ENCODE data around the gene HHIPL1.

HHIPL1 gene

DNA sequence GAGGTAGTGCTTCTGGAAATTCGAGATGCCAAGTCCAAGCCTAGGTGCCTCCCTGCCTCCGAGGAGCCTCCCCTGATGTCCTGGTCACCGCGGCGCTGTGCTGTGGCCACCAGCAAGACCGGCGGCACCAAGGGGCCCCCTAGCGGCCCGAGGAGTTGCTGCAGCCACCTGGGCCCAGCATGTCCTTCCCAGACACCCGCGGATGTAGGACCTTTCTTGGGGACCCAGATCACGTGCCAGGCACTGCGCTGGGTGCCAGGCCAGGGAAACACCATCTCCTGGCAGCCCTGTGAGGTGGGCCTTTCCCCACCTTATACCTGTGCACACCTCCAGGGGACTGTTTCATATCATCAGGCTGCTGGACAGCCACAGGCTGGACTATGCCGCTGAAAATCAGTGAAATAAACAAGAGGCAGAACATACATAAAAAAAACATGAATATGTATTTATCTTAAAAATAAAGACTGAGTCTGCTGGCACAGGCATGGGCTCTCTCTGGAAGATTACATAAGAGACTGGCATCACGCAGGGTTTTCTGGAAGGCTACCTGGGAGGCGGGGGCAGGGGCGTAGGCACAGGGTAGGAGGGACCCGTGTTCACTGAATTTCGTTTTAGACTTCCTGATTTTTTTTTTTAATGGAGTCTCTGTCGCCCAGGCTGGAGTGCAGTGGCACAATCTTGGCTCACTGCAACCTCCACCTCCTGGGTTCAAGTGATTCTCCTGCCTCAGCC is 15.9 kb upstream of the HHIPL1 start:
- H3K4me3 ChIP-seq (ENCODE audit: low read depth, low read length), result no peak overlapping the region
- TF ChIP-seq, protein P1, sequence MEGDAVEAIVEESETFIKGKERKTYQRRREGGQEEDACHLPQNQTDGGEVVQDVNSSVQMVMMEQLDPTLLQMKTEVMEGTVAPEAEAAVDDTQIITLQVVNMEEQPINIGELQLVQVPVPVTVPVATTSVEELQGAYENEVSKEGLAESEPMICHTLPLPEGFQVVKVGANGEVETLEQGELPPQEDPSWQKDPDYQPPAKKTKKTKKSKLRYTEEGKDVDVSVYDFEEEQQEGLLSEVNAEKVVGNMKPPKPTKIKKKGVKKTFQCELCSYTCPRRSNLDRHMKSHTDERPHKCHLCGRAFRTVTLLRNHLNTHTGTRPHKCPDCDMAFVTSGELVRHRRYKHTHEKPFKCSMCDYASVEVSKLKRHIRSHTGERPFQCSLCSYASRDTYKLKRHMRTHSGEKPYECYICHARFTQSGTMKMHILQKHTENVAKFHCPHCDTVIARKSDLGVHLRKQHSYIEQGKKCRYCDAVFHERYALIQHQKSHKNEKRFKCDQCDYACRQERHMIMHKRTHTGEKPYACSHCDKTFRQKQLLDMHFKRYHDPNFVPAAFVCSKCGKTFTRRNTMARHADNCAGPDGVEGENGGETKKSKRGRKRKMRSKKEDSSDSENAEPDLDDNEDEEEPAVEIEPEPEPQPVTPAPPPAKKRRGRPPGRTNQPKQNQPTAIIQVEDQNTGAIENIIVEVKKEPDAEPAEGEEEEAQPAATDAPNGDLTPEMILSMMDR (IDR thresholded peaks at IDR 0.05; ENCODE audit: low read depth, low read length), result peak; percentile 99

DNA sequence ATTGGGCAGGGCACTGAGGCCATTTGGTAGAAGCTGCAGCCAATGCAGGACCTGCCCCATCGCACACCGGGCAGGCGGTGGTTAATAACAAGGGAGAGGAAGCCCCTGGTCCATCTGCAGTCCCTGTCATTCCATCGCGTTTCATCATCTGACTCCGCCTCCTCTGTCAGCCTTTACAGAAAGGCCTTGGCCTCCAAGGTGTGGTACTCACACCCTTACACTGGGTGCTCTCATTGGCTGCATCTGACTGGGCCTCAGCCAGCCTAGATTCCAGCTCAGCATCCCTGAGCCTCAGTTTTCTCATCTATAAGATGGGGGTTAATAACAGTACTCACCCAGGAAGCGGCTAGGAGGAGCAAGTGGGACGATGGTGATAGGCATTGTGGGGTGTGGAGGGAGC is 14.7 kb upstream of the HHIPL1 start:
- TF ChIP-seq, protein P1 (IDR thresholded peaks at IDR 0.05; ENCODE audit: low read depth, low read length), result no peak
- no peak overlapping the region for H3K4me3 ChIP-seq (ENCODE audit: low read depth, low read length)

DNA sequence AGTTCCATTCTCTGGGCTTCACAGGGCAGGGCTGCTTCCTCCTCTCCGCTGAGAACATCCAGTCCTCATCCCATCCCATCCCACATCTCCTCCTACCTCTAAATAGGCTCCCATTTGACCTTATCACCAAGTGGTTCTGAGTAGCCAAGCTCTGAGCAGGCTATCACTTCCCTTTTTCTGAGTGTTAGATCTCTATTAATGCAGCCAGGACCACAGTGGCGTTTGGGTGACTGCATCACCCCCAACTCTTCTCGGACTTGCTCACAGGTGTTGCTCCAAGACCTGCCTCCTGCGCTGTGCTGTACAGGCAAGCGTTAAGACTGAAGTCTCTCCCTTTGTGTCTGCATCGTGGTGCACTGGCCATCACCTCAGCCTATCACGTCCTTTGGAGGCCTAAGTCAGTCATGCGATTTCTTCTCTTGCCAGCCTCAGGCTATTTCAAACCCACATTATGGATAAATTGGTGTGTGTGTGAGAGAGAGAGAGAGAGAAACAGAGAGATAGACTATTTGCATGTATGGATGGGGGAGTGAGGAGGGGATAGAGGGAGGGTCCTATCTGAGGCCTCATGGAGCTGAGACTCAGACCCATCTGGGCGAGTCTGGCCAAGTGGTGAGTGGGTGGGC is 12.4 kb upstream of the HHIPL1 start:
- H3K4me3 ChIP-seq (ENCODE audit: low read depth, low read length), result no peak overlapping the region
- TF ChIP-seq, protein P1 (IDR thresholded peaks at IDR 0.05; ENCODE audit: low read depth, low read length), result no peak

DNA sequence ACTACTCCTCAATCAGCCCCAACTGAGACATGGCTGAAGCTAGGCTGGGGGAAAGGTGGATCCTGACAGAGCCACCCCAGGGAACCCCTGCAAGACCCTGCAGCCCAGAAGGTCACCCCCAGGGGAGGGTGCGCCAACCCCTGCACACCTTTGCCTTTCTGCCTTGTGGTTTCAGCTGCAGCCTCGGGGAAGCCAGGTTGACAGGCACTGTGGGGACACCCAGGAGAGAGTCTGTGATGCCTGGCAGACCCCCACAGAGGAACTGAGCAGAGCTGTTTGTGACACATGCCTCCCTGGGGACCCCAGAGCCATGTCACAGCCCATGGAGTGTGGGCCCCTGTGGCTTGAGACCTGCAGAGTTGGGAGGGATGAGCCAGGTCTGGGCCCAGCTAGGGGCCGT is 11.8 kb upstream of the HHIPL1 start:
- TF ChIP-seq, protein P1 (IDR thresholded peaks at IDR 0.05; ENCODE audit: low read depth, low read length), result no peak
- no peak overlapping the region for H3K4me3 ChIP-seq (ENCODE audit: low read depth, low read length)

DNA sequence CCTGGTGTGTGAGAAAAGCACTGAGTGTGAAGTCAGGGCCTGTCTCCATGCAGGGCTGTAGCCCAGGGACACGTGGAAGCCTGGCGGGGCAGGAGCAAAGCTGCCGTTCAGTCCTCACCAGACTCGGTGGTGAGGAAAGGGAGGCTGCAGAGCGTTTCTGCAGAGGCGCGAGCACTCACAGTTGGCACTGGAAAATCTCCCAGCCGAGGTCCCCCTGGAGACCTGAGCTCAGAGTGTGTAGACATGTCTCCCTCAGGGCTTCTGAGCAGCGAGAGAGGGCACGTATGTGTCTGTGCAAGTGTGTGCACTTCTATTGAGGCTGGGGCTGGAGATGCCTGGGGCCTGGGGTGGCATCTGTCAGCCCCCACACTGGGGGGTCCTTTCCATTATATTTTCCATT is 11.0 kb upstream of the HHIPL1 start:
- H3K4me3 ChIP-seq (ENCODE audit: low read depth, low read length), result no peak overlapping the region
- TF ChIP-seq, protein P1 (IDR thresholded peaks at IDR 0.05; ENCODE audit: low read depth, low read length), result no peak

DNA sequence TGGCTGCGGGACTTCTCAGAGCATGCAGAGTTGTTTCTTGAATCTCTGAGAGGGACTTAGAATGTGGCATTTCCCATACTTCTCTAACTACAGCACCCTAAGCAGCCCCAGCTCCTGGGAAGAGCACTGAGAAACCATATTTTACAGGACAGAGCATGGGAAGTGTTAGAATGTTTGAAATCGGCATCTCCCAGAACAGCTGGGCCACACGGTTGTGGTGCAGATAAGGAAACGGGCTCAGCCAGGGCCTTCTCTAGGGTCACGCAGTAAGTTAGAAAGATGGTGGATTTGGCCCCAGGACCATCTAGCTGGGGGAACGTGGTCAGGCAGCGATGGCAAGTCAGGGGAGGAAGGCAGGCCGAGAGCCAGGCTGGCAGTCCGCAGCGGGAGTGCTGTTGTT is 10.5 kb upstream of the HHIPL1 start:
- TF ChIP-seq, protein P1 (IDR thresholded peaks at IDR 0.05; ENCODE audit: low read depth, low read length), result no peak
- H3K4me3 ChIP-seq (ENCODE audit: low read depth, low read length), result no peak overlapping the region

DNA sequence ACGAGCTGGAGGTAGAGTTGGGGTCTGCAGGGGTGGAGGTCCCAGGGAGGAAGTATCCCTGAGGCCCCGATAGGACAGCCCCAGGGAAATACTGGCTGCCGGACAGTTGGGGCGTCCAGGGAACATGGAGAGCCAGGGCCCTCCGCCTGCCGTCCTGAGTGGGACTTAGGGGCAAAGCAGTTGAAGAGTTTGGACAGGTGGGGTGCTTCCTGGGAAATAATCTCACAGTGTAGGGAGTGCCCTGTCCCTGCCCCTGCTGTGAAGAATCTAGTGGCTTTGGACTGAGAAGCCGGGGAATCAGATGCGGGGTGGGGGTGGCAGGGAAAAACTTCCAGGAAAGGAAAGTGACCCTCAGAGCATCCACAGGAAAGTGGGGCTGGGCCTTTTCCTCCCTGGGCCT is 9.8 kb upstream of the HHIPL1 start:
- TF ChIP-seq, protein P1 (IDR thresholded peaks at IDR 0.05; ENCODE audit: low read depth, low read length), result no peak
- no peak overlapping the region for H3K4me3 ChIP-seq (ENCODE audit: low read depth, low read length)

Measured in WI38 (cell line).